ENCODE results near the gene CADM1. TPM values are rescaled to one million over a fixed set of nuclear protein-coding genes. Genes with fewer than 3 reads are reported as not detected.

The CADM1 gene
- total RNA-seq, 1 experiment from 2014 or later, result 534 TPM

GRCh38 chr11:115340874-115341273, 163.3 kb downstream of the CADM1 start:
- CTCF ChIA-PET, result interaction anchor here (0.6 to 1.0 kb wide), 2 partner anchors 160 to 163 kb away, joined by 3 read pairs; partner anchors contain the start of gene CADM1
- H3K9me3 Mint-ChIP-seq (ENCODE audit: unreplicated experiment), result no peaks in the 10 kb centered on the region
- H3K4me3 Mint-ChIP-seq (ENCODE audit: unreplicated experiment), result no peak overlapping the region
- Histone ChIP-seq H3K9me3 (no peaks in the 10 kb centered on the region), H3K4me1 (peaks cover 24% of the 10 kb centered on the region), H3K27me3 (replicated peaks; ENCODE audit: control insufficient read depth, insufficient read depth, low read length) (no peaks in the 10 kb centered on the region), H3K36me3 (ENCODE audit: control insufficient read depth, insufficient read depth, low read length) (no peaks in the 10 kb centered on the region), H3K4me3 (ENCODE audit: low read depth, low read length) (no peak overlapping the region)
- intact Hi-C loops (cut with micrococcal nuclease; ENCODE audit: unreplicated experiment), result no loop called here
- no peak for DNase-seq
- no peaks in the 10 kb centered on the region for H3K27me3 Mint-ChIP-seq (ENCODE audit: insufficient read depth, unreplicated experiment)
- H3K27ac Mint-ChIP-seq (ENCODE audit: unreplicated experiment), result no peak overlapping the region
- peaks cover 22% of the 10 kb centered on the region for H3K4me1 Mint-ChIP-seq (ENCODE audit: low read depth, unreplicated experiment)
- POLR2A ChIA-PET, result interaction anchor here (0.5 kb wide), 1 partner anchor 8 kb away, joined by 3 read pairs; no protein-coding TSS in a partner anchor
- H3K36me3 Mint-ChIP-seq (ENCODE audit: insufficient read depth, unreplicated experiment), result peaks cover 9% of the 10 kb centered on the region
- TF ChIP-seq, protein P1, sequence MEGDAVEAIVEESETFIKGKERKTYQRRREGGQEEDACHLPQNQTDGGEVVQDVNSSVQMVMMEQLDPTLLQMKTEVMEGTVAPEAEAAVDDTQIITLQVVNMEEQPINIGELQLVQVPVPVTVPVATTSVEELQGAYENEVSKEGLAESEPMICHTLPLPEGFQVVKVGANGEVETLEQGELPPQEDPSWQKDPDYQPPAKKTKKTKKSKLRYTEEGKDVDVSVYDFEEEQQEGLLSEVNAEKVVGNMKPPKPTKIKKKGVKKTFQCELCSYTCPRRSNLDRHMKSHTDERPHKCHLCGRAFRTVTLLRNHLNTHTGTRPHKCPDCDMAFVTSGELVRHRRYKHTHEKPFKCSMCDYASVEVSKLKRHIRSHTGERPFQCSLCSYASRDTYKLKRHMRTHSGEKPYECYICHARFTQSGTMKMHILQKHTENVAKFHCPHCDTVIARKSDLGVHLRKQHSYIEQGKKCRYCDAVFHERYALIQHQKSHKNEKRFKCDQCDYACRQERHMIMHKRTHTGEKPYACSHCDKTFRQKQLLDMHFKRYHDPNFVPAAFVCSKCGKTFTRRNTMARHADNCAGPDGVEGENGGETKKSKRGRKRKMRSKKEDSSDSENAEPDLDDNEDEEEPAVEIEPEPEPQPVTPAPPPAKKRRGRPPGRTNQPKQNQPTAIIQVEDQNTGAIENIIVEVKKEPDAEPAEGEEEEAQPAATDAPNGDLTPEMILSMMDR (IDR thresholded peaks at IDR 0.05; ENCODE audit: insufficient read depth in 1 of 2, low read depth in 1 of 2, low read length in 1 of 2, severe bottlenecking in 1 of 2, unreplicated experiment in 1 of 2), result no peak
- no TSS peak for BruUV-seq (replicated peaks)

- intact Hi-C loops (cut with micrococcal nuclease; ENCODE audit: unreplicated experiment), result loop anchor here (5.0 kb wide), 1 partner anchor 574 kb away; no protein-coding TSS in a partner anchor
- POLR2A ChIA-PET, result no interaction called here
- H3K36me3 Mint-ChIP-seq (ENCODE audit: insufficient read depth, unreplicated experiment), result no peaks in the 10 kb centered on the region
Observed at GRCh38 chr11:115338476-115338875, 165.7 kb downstream of the CADM1 start.

DNA sequence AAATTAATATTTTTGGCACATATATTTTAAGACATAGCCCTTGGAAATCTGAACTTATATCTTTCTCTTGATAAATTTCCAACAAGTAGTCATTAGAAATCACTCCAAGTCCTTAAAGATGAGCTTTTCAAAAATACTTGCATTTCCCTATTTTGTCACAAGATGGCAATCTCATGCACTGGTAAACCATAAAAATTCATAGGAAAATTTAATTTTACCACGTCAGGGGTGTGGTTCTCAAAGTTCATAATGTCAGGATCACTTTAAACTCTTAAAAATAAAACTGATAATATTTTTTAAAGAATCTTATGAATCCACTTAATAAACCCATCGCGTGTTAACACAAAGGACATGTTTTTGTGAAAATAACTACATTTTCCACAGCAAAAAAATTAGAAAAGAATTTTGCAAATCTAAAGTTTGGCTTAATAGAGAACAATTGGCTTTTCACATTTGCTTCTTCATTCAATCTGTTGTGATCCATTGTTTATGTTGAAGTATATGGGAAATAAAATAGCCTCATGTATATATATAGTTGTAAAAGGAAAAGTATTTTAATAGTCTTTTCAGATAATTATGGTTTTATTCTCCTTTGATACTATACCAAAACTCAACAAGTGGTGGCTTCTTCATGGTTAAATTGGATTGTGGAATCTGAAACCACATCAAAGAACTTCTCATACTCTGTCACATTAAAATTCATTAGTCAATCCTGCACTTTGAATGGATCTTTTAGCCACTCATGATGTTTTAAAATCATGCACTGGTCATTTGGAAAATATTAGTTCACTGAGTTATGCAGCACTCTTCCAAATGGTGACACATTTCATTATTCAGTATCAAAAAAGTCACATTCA, 169.1 kb downstream of the CADM1 start:
- no peaks in the 10 kb centered on the region for H3K36me3 Mint-ChIP-seq (ENCODE audit: insufficient read depth, unreplicated experiment)
- H3K4me1 Mint-ChIP-seq (ENCODE audit: low read depth, unreplicated experiment), result peaks cover 6% of the 10 kb centered on the region
- H3K4me3 ChIP-seq (ENCODE audit: low read depth, low read length), result no peak overlapping the region
- H3K27me3 ChIP-seq (replicated peaks; ENCODE audit: control insufficient read depth, insufficient read depth, low read length), result no peaks in the 10 kb centered on the region
- TF ChIP-seq, protein P1 (IDR thresholded peaks at IDR 0.05; ENCODE audit: insufficient read depth in 1 of 2, low read depth in 1 of 2, low read length in 1 of 2, severe bottlenecking in 1 of 2, unreplicated experiment in 1 of 2), result peak; percentile 85
- ChIA-PET CTCF (interaction anchor here (0.5 to 1.8 kb wide), 27 partner anchors 10 to 882 kb away, joined by 3 to 26 read pairs (median 3); partner anchors contain the start of gene CADM1), POLR2A (interaction anchor here (0.5 to 1.0 kb wide), 2 partner anchors 169 to 199 kb away, joined by 3 to 4 read pairs; partner anchors contain the start of gene CADM1)
- peaks cover 21% of the 10 kb centered on the region for H3K4me1 ChIP-seq
- intact Hi-C loops (cut with micrococcal nuclease; ENCODE audit: unreplicated experiment), result loop anchor here (1.0 to 5.0 kb wide), 5 partner anchors 169 to 577 kb away; partner anchors contain the start of gene CADM1
- H3K27me3 Mint-ChIP-seq (ENCODE audit: insufficient read depth, unreplicated experiment), result no peaks in the 10 kb centered on the region
- H3K9me3 ChIP-seq, result no peaks in the 10 kb centered on the region
- DNase-seq, result peak in 1 of 2 experiments; percentile 56
- no TSS peak for BruUV-seq (replicated peaks)
- no peaks in the 10 kb centered on the region for H3K36me3 ChIP-seq (ENCODE audit: control insufficient read depth, insufficient read depth, low read length)
- no peak overlapping the region for H3K27ac Mint-ChIP-seq (ENCODE audit: unreplicated experiment)
- H3K9me3 Mint-ChIP-seq (ENCODE audit: unreplicated experiment), result no peaks in the 10 kb centered on the region
- H3K4me3 Mint-ChIP-seq (ENCODE audit: unreplicated experiment), result no peak overlapping the region

More at GRCh38 chr11:115338476-115338875, 165.7 kb downstream of the CADM1 start:
- Mint-ChIP-seq H3K4me3 (ENCODE audit: unreplicated experiment) (no peak overlapping the region), H3K27ac (ENCODE audit: unreplicated experiment) (no peak overlapping the region), H3K4me1 (ENCODE audit: low read depth, unreplicated experiment) (peaks cover 24% of the 10 kb centered on the region), H3K9me3 (ENCODE audit: unreplicated experiment) (no peaks in the 10 kb centered on the region), H3K27me3 (ENCODE audit: insufficient read depth, unreplicated experiment) (no peaks in the 10 kb centered on the region)
- BruUV-seq (replicated peaks), result no TSS peak
- CTCF ChIA-PET, result no interaction called here
- DNase-seq, result peak; percentile 34 to 56
- no peaks in the 10 kb centered on the region for H3K36me3 ChIP-seq (ENCODE audit: control insufficient read depth, insufficient read depth, low read length)
- TF ChIP-seq, protein P1 (IDR thresholded peaks at IDR 0.05; ENCODE audit: insufficient read depth in 1 of 2, low read depth in 1 of 2, low read length in 1 of 2, severe bottlenecking in 1 of 2, unreplicated experiment in 1 of 2), result no peak
- no peak overlapping the region for H3K4me3 ChIP-seq (ENCODE audit: low read depth, low read length)
- H3K9me3 ChIP-seq, result no peaks in the 10 kb centered on the region
- H3K27me3 ChIP-seq (replicated peaks; ENCODE audit: control insufficient read depth, insufficient read depth, low read length), result no peaks in the 10 kb centered on the region
- H3K4me1 ChIP-seq, result peaks cover 43% of the 10 kb centered on the region

All from Caco-2 (cell line).